AG10803 (cell line): ENCODE results near the gene PCK1.

ENCODE experiments used
- DNase-seq: peaks from one replicate; pipeline ENCODE4 v3.0.0; 2010; ENCODE audit warnings: low read depth
- H3K4me3 ChIP-seq: 2 replicates; pipeline ENCODE4 v1.5.1; 2011; ENCODE audit warnings: mild to moderate bottlenecking, low read length, control low read depth
- CTCF ChIP-seq: conservative IDR thresholded peaks from 2 replicates; pipeline ENCODE4 v1.5.1; 2011; ENCODE audit warnings: mild to moderate bottlenecking, low read length, control low read depth, inconsistent platforms

The PCK1 gene

GRCh38 chr20:57582432-57583288 lies 21.8 kb downstream of the PCK1 start:
- TF ChIP-seq CTCF, result peak; percentile 12; the same call in 1 of the 2 replicates
- DNase-seq, result no peak
- no peak overlapping the region for H3K4me3 ChIP-seq

GRCh38 chr20:57583289-57584257 lies 22.7 kb downstream of the PCK1 start:
- DNase-seq, result no peak
- TF ChIP-seq CTCF, result no peak
- H3K4me3 ChIP-seq, result no peak overlapping the region

- DNase-seq, result no peak
- H3K4me3 ChIP-seq, result no peak overlapping the region
- no peak for TF ChIP-seq CTCF
Measured at GRCh38 chr20:57584768-57585461, 24.0 kb downstream of the PCK1 start.

- no peak for DNase-seq
- no peak overlapping the region for H3K4me3 ChIP-seq
- TF ChIP-seq CTCF, result no peak
Measured at GRCh38 chr20:57585466-57586213, 24.7 kb downstream of the PCK1 start.

GRCh38 chr20:57586370-57586793 lies 25.5 kb downstream of the PCK1 start:
- no peak for TF ChIP-seq CTCF
- H3K4me3 ChIP-seq, result no peak overlapping the region
- no peak for DNase-seq

GRCh38 chr20:57586943-57587277 lies 26.0 kb downstream of the PCK1 start:
- H3K4me3 ChIP-seq, result no peak overlapping the region
- no peak for DNase-seq
- TF ChIP-seq CTCF, result no peak
